ENCODE data around the gene NUDCD3.

GRCh38 chr7:44460325-44460724 is 30.1 kb downstream of the NUDCD3 start:
- TF ChIP-seq CTCF (IDR thresholded peaks at IDR 0.05; ENCODE audit: low read length) (no peak), EZH2phosphoT487 (IDR thresholded peaks at IDR 0.05; ENCODE audit: low read length) (no peak), EZH2 (optimal IDR thresholded peaks at IDR 0.05; ENCODE audit: low read depth, low read length) (no peak)

Measured in MM.1S (cell line).